GM12872 (cell line): Measurements from ENCODE around the gene TRPM1.

Experiments used
- CTCF ChIP-seq: IDR thresholded peaks from 3 replicates; pipeline ENCODE4 v1.5.1; 2011; ENCODE audit warnings: low read depth, mild to moderate bottlenecking, low read length, moderate library complexity; ENCODE audit not compliant: insufficient read depth

TRPM1 gene

GRCh38 chr15:30958219-30958618 lies 143.3 kb downstream of the TRPM1 start:
- no peak for TF ChIP-seq CTCF

- no peak for TF ChIP-seq CTCF
Measured at GRCh38 chr15:30956216-30957124, 145.1 kb downstream of the TRPM1 start.

GRCh38 chr15:30954674-30955073 lies 146.9 kb downstream of the TRPM1 start:
- TF ChIP-seq CTCF = no peak

- TF ChIP-seq CTCF = no peak
Measured at GRCh38 chr15:30953731-30954378, 147.7 kb downstream of the TRPM1 start.

GRCh38 chr15:30953183-30953582 lies 148.3 kb downstream of the TRPM1 start:
- no peak for TF ChIP-seq CTCF
